GOT3 (cell line): ENCODE measurements around the gene QPCTL.
A peak's percentile ranks its signal among the peaks of the same experiment; 100 is the strongest.

Experiments
- DNase-seq: peaks from one replicate; lab custom pipeline; 2025; ENCODE audit warnings: mixed read lengths; lab: John Stamatoyannopoulos, UW

QPCTL gene

DNA sequence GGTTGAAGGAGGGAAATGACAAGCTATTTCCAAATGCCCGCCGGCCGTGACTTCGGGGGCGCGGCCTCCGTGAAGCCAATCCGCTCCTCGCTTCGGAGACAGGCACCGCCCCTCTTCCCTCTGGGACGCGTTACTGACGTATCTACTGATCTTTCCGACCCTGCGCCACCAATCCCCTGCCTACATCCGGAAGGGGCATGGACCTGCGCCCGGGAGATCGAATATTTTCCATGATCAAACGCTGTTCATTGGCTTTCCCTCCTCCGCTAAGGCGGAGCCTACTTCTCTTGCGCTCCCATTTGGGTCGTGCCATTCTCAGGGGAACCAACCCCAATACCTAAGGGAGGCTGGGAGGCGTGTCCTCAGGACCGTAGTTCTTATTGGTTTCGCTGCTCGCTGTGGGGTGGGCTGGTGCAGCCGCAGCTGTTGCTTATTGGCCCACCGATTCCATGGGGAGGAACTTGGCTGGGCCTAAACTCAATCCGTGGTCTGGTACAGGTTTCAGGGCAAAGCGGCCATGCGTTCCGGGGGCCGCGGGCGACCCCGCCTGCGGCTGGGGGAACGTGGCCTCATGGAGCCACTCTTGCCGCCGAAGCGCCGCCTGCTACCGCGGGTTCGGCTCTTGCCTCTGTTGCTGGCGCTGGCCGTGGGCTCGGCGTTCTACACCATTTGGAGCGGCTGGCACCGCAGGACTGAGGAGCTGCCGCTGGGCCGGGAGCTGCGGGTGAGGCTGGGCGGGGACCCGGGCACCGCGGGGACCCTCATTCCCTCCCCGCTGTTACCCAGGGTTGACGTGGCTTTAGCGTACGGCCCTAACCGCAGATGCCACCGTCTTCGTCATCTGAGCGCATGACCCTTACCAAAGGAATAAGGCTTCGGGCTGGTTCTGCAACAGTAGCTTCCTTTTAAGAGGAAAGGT, at the start of gene QPCTL:
Gene QPCTL, plus strand, starts transcription at position 480 of the 919 bp plus-strand sequence. Its CDS starts 38 bp downstream, at position 518.
- DNase-seq, result peak; percentile 99

DNA sequence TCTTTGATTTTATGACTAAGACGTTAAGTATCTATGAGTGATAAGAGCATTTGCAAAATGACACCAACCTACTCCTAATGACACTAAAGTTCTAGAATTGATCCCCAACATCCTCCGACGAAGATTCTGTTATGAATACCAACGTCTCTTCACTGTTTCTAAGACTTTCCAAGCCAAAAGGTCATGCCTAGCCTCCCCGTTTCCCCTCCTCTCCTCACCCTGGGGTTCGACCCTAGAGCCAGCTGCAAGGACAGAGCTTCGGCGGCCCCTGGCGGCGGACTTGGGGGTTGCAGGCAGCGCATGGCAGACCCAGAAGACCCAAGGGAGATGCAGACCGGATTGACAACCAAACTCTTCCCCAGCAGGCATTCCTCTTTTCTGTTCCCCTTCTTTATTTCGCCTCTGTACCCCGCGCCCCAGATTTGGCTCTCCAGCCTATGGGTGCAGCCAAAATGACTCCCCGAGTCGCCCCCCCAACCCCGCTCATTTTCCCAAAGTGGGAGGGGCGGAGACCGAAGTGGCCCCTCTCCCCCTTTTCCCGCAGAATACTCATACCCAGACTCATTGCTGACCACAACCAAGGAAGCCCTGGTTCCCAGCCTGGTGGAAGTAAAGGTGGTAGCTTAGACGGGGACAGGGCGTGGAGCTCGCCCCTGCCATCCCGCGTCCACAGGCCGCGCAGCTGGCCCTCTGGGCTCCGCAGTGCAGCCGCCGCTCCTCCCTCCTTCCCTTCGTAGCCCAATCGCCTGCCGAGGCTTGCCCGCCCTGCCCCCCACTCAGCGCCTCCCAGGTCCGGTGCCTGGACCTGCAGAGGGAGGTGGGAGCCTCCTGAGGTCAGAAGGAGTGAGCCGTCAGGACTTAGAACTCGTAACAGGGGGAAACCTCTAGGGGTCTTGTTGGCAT, 49.2 kb upstream of the QPCTL start:
- DNase-seq, result peak; percentile 56

DNA sequence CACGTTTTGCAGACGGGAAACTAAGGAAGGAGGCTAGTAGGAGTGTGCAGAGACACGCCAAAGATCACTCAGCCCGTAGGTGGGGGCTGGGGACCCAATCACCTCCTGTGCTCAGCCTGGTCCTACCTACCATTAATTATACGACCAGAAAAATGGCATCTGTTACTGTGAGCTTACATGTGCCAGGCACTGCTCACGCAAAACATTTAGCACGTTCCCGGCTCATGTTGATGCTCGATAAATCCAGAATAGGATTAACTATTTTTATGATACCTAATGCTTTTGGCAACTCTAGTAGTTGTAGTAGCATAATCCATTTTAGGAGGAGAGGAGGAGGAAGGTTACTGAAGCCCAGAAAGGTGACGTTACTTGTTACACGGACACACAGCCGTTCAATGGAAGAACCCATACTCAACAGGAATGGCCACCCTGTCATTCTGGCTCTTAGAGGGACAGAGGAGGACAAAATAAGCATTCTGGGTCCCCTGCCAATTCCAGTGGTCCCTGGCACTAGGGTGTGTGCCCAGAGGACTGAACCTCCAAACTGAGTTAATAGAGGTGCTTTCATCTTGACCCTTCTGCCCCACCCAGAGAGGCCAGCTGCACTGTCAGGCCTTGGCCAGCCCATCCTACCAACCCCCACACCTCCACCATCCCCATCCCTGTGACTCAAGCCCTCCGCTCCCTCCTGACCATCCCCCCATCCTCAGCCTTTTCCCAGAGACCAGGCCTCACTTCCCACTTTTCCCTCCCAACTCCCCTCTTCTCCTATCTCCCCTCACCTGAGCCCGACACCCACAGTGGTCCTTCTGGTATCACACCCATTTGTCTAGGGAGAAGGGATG, 48.3 kb upstream of the QPCTL start:
- no peak for DNase-seq

DNA sequence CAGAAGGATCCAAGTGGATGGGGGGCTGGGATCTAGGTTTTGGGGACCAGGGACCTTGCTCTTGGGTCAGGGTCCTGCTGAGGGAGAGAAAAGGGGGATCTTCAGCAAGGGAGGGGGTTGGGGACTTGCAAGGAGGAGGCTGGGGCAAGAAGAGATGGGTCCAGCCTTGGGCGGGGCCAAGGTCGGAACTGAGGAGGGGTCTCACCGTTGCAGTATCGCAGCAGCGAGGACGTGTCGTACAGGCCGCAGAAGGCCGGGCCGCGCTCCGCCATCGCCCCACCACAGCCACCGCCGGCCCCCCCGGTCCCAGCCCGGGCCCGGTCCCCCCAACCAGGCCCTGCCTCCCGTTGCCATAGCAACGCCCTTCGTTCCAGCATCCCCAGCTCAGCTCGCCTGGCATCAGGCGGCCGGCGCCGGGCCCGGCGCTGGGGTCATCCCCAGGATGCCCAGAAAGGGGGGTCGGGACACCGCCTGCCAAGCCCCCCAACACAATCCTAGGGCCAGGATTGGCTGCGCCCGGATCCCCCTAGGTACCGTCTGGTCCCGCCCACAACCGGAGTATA, 47.3 kb upstream of the QPCTL start:
- no peak for DNase-seq

DNA sequence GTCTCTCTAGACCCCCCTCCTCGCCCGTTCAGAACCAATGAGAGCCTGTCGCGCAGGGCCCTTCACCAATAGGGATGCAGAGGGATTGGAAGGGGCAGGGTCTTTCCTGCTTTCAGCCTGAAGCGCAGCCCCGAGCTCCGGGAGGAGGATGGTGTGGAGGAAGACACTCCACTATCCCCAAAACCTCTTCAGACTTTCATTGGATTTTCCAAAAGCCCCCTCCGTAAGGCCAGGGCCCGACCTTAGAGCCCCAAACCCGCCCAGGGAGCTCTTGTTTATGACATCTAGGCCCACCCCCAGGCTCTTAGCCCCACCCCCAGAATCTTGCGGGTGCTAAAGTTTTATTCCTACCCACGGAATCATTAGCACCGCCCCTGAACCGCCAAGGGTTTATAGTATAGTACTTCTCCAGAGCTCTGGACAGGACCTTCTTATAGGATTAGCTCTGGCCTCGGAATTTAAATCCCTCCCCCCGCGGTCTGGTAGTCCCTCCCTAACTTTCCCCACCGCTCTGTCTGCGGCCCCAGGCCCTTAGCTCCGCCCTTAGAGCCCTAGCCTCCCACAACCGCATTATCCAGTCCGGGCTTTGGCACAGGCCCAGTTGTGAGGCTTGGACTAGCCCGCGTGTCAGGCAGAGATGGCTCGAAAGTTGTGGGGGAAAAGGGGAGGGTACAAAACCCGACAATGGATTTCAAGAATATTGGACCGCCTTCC, 46.7 kb upstream of the QPCTL start:
- no peak for DNase-seq

DNA sequence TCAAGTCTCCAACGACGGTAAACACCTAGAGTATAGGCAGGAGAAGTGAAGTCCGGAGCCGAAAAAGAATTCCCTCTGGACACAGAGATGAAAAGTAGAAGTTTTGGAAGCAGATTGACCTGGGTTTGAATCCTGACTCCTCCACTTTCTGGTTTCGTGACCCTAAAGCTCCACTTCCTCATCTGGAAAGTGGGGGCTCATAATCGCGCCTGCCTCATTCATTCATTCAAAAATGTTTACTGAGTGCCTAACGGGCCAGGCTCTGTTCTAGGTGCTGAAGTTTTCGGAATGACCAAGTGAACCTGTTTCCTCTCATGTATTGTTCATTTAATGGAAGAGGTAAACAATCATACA, 46.1 kb upstream of the QPCTL start:
- no peak for DNase-seq

DNA sequence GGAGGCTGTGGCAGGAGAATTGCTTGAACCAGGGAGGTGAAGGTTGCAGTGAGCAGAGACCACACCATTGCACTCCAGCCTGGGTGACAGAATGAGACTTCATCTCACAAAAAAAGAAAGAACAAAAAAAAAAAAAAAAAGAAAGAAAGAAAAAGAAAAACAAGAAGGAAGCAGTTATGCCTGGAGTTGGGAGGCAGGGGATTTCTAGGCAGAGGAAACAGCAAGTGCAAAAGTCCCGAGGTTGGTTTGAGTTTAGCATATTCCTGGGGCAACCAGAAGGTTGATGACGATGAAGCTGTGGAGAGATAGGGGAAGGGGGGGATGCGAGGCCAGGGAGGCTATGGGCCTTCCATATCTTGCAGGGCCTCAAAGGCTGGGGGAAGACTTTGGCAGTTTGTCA, 41.7 kb upstream of the QPCTL start:
- DNase-seq, result no peak

DNA sequence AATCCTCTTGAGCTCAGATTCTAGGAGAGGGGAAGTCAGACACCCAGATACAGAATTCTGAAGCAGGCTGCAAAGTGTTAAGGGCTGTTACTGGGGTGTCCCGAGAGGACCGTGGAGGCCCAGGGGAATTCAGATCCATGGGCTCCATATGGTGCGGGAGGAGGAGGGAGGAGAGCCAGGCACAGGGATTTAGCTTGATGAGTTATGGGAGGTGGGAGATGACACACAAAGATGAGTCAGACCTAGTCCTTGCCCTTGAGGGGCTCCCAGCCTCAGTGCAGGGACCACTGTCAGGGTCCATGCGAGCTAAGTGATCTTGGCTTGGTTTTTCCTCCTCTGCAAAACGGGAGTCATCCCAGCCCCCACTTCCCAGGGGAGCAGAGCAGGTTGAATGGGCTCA, 38.8 kb upstream of the QPCTL start:
- no peak for DNase-seq

DNA sequence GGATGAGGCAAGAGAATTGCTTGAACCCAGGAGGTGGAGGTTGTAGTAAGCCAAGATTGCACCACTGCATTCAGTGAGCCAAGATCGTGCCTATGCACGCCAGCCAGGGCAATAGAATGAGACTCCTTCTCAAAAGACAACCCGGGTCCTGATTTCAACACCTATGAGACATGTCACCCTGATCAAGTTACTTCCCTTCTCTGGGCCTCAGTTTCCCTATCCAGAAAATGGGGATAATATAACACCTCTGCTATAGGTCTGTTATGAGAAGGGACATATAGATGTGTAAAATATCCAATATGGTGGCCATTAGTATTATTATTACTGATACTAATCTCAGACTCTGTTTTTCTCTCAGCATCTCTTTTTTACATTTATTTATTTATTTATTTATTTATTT, 37.4 kb upstream of the QPCTL start:
- no peak for DNase-seq

DNA sequence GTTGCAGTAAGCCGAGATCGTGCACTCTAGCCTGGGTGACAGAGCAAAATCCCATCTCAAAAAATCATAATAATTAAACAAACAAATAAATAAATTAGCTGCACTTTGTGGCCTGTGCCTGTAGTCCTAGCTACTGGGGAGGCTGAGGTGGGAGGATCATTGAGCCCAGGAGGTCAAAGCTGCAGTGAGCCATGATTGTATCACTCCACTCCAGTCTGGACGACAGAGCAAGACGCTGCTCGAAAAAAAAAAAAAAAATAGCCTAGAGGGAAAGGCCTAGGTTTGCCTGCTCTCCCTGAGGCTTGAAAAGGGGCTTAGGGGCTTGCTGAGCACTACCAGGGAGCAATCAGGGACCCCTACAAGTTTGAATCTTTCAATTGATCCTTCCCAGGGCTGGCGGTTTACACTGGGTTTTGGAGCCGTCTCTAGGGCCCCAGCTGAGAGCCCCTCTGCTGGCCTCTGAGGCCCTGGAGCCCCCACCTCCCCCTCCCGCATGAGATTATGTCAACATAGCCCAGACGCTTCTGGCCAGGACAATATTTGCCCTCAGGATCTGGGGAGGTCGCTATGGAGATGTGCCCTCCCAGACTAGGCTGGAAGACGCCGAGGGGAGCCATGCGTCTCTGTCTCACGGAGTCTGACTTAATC, 34.8 kb upstream of the QPCTL start:
- no peak for DNase-seq

DNA sequence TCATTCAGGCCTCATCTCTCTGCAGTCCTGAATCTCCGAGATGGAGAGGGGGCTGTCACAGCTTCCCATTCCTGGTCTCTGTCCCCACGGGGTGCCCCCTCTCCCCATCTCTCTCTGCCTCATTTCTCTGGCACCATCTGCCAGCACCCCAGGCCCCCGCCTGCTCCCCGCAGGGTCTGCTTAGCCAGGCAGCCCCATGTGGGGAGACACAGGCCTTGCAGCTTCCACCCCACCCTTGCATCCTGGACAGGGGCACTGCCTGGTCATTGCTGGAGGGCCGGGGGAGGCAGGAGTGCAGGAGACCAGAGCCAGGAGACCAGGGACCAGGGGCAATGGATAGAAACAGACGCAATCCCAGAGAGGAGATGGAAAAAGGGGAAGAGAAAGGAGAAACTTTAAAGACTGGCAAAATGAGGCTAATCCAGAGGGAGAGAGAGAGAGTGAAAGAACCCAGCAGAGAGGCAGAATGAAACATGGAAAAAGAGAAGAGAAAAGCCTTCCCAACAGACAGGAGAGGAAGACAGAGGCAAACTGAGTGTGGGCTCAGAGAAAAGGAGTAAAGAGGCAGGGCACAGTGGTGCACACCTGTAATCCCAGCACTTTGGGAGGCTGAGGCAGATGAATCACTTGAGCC, 33.3 kb upstream of the QPCTL start:
- no peak for DNase-seq

DNA sequence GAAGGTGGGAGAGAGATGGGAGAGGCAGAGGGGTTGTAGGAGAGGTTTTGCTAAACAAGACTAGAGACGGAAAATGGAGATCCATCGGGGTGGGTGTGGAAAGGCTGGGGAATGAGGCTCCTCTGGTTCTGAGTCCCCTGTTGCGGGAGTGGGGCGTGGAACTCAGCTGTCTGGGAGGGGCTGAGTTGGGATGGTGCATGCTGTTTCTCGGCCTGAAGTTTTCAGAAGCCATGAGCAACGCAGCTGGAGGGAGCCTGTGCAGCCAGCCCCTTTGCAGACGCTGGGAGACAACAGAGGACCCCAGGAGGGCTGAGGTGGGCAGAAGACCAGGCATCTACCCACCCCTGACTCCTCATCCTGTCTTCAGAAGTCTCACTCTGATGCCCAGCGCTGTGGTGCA, 31.8 kb upstream of the QPCTL start:
- DNase-seq, result no peak

DNA sequence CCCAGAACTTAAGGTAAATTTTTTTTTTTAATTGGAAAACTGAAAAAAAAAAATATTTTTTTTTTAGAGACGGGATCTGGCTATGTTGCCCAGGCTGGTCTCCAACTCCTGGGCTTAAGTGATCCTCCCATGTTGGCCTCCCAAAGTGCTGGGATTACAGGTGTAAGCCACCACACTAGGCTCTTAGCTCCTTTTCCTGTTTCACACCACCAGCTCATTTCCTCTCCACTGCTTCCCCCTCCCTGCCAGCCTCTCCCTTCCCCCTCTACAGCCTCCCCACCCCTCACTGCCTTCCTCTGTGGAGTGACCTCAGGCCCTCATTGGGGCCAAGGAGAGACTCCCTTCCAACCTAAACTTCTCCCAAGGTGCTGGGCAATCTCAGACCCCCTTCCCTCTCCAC, 28.7 kb upstream of the QPCTL start:
- DNase-seq, result no peak

DNA sequence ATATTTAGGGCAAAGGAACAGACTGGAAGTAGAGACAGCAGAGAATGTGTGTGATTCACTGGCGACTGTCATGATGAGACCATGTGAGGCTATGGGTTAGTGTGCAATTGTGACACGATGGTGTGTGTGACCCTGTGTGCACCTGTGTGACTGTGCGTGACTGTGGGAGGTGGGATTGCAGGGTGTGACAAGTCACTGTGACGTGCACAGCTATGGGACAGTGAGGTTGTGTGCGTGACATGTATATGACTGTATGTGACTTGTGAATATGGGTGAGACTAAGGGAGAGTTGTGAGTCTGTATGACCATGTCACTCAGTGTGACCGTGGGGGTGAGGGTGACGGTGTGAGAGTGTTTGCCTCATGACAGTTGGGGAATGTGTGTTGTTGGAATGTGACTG, 27.9 kb upstream of the QPCTL start:
- DNase-seq, result no peak

DNA sequence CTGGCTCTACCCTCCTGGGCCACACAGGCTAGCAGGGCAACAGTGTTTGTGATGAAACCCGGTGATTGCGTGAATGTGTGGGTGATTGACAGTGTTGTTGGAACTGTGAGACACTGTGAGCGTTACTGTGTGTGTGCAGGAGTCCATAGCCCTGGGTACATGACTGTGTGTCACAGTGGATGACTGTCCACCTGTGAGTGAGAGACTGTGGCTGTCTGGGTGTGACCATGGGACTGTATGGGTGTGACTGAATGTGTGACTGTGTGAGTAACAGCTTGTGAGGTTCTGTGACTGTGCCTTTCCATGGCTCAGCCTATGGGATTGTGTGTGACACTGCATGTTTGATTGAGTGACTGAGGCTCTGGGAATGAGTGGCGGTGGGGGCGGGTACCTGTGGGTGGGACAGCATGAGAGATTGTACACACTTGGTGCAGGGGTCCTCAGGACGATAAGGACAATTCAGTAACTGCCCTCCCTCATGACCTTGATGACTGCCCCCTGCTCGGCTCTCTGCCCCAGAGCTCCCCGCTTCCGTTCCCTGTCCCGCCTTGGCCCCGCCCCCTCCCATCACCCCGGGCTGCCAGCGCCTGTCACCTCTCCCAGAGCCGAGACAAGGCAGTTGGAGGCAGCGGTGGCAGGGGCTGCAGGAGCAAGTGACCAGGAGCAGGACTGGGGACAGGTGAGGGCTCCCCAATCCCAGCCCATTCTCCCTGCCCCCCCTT, 24.7 kb upstream of the QPCTL start, which contains the start of gene GIPR:
Gene GIPR, plus strand, starts transcription at position 602 of the 722 bp plus-strand sequence. CDS start 1,300 bp downstream, outside the sequence.
- no peak for DNase-seq

DNA sequence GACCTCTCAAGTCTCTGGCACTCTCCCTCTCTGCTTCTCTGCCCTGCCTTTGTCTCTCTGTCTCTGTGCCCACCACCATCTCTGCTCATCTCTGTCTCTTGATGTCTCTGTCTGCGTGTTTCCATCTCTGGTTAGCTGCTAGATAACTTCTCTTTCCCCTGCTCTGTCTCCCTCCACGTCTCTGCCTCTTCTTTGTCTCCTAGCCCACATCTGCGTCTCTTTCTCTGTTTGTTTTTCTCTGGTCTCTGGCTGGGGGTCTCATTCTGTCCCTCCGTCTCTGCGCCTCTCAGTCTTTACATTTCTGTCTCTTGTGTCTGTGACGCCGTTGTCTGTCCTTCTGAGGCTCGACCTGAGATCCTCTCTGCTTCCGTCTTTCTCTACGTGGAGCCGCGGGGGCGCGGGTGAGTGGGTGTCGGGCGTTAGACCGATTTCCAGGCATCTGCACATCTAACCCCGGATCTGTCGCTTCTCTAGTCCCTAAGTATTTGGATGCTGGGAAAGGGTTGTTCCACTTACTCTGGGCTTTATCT, 24.1 kb upstream of the QPCTL start:
- no peak for DNase-seq

DNA sequence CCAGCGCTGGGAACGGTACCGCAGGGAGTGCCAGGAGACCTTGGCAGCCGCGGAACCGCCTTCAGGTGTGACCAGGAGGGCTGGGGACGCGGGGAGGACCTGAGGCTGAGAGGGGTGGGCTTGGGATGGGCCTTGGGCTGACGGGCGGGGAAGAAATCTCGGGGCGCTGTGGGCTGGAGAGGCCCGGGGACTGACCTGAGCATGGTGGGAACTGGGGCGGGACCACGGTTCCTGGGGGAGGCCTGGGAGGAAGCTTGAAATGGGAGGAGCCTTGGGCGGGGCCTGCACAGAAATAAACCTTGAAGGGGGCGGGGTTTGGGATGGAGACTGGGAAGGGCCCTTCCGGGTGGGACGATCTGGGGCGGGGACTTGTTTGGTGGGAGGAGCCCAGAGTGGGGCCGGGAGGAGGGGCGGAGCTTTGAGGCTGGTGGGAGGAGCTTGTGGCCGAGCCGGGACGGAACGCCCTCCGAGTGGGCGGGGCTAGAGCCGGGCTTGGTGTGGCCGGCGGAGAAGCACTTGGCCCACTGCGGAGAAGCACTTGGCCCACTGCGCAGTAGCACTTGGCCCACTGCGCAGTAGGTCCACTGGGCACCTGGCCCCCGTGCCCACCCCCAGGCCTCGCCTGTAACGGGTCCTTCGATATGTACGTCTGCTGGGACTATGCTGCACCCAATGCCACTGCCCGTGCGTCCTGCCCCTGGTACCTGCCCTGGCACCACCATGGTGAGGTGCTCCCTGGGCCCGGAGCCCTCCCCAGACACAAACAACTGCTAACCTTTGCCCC, 21.6 kb upstream of the QPCTL start:
- no peak for DNase-seq

DNA sequence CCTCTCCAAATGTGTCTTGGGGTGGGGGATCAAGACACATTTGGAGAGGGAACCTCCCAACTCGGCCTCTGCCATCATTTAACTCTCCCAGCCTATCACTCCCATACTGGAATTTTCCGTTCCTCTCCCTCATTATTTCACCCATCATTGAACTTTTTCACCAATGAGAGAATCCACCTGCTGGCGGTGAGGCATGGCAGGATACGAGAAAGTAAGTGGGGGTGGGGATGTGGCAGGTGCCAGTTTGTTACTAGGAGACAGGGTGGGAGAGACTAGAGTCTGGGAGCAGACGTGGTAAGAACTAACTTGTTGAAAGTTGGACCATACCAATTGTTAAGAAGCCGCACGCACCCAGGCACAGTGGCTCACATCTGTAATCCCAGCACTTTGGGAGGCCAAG, 17.5 kb upstream of the QPCTL start:
- DNase-seq, result no peak
